Nephron (organoid): ENCODE measurements around the gene FOXF1.

Experiments used
- H3K27ac Mint-ChIP-seq, 3 experiments: 2 replicates each; pipeline ENCODE4 v1.8.0; 2020; ENCODE audit warnings: mixed read lengths in 3 of 3, mild to moderate bottlenecking in 2 of 3, moderate library complexity in 1 of 3
- H3K27me3 Mint-ChIP-seq: 2 replicates; pipeline ENCODE4 v1.8.0; 2021; ENCODE audit warnings: low read depth, mild to moderate bottlenecking, moderate library complexity, mixed read lengths
- H3K36me3 Mint-ChIP-seq: 2 replicates; pipeline ENCODE4 v1.8.0; 2020; ENCODE audit warnings: low read depth, mixed read lengths
- H3K4me1 Mint-ChIP-seq: 2 replicates; pipeline ENCODE4 v1.8.0; 2020; ENCODE audit warnings: mixed read lengths
- H3K4me3 Mint-ChIP-seq, 3 experiments: 2 replicates each; pipeline ENCODE4 v1.8.0; 2020; ENCODE audit warnings: mild to moderate bottlenecking in 3 of 3, mixed read lengths in 3 of 3, moderate library complexity in 2 of 3
- H3K9me3 Mint-ChIP-seq: 2 replicates; pipeline ENCODE4 v1.8.0; 2020; ENCODE audit warnings: mixed read lengths
- CTCF ChIP-seq, 3 experiments: fragments of 200-600 bp; sonication (generic); IDR thresholded peaks; one replicate each; pipeline ENCODE4 v1.5.0; 2021; ENCODE audit warnings: antibody characterized with exemption in 3 of 3; ENCODE audit not compliant: unreplicated experiment in 3 of 3

Gene FOXF1

GRCh38 chr16:86525696-86526095 lies 15.4 kb downstream of the FOXF1 start:
- Mint-ChIP-seq H3K27ac (no peak overlapping the region), H3K36me3 (no peaks in the 10 kb centered on the region), H3K4me3 (no peak overlapping the region), H3K4me1 (no peaks in the 10 kb centered on the region), H3K9me3 (no peaks in the 10 kb centered on the region), H3K27me3 (peaks cover 94% of the 10 kb centered on the region)
- TF ChIP-seq CTCF (IDR thresholded peaks at IDR 0.05; ENCODE audit: unreplicated experiment in 3 of 3): no peak

- Mint-ChIP-seq H3K9me3 (no peaks in the 10 kb centered on the region), H3K4me3 (no peak overlapping the region), H3K4me1 (peaks cover 4% of the 10 kb centered on the region), H3K27ac (no peak overlapping the region), H3K36me3 (no peaks in the 10 kb centered on the region), H3K27me3 (peaks cover 90% of the 10 kb centered on the region)
- no peak for TF ChIP-seq CTCF (IDR thresholded peaks at IDR 0.05; ENCODE audit: unreplicated experiment in 3 of 3)
Measured at GRCh38 chr16:86527366-86527765, 17.0 kb downstream of the FOXF1 start.

- Mint-ChIP-seq H3K27ac (no peak overlapping the region), H3K4me1 (peaks cover 4% of the 10 kb centered on the region), H3K27me3 (peaks cover 88% of the 10 kb centered on the region), H3K36me3 (no peaks in the 10 kb centered on the region), H3K4me3 (no peak overlapping the region), H3K9me3 (no peaks in the 10 kb centered on the region)
- peak in 1 of 3 experiments; percentile 37 for TF ChIP-seq CTCF (IDR thresholded peaks at IDR 0.05; ENCODE audit: unreplicated experiment in 3 of 3)
Measured at GRCh38 chr16:86528061-86528929, 18.0 kb downstream of the FOXF1 start.

GRCh38 chr16:86529160-86529559 lies 18.8 kb downstream of the FOXF1 start:
- TF ChIP-seq CTCF (IDR thresholded peaks at IDR 0.05; ENCODE audit: unreplicated experiment in 3 of 3): no peak
- H3K9me3 Mint-ChIP-seq: no peaks in the 10 kb centered on the region
- H3K36me3 Mint-ChIP-seq: no peaks in the 10 kb centered on the region
- H3K4me3 Mint-ChIP-seq: no peak overlapping the region
- H3K4me1 Mint-ChIP-seq: peaks cover 4% of the 10 kb centered on the region
- H3K27ac Mint-ChIP-seq: no peak overlapping the region
- H3K27me3 Mint-ChIP-seq: peaks cover 88% of the 10 kb centered on the region

GRCh38 chr16:86530251-86531190 lies 20.2 kb downstream of the FOXF1 start:
- H3K27me3 Mint-ChIP-seq: peaks cover 89% of the 10 kb centered on the region
- no peak overlapping the region for H3K27ac Mint-ChIP-seq
- no peak for TF ChIP-seq CTCF (IDR thresholded peaks at IDR 0.05; ENCODE audit: unreplicated experiment in 3 of 3)
- peaks cover 4% of the 10 kb centered on the region for H3K4me1 Mint-ChIP-seq
- no peak overlapping the region for H3K4me3 Mint-ChIP-seq
- H3K36me3 Mint-ChIP-seq: no peaks in the 10 kb centered on the region
- no peaks in the 10 kb centered on the region for H3K9me3 Mint-ChIP-seq
